Measurements from ENCODE around the gene SPTLC1. TPM values are rescaled to one million over a fixed set of nuclear protein-coding genes. Genes with fewer than 3 reads are reported as not detected.

The SPTLC1 gene
- total and polyA plus RNA-seq, 2 of the 8 experiments (the other 6 are each of a cell fraction or from before 2014, with no cell fraction given): 34.2 to 62.1 TPM

DNA sequence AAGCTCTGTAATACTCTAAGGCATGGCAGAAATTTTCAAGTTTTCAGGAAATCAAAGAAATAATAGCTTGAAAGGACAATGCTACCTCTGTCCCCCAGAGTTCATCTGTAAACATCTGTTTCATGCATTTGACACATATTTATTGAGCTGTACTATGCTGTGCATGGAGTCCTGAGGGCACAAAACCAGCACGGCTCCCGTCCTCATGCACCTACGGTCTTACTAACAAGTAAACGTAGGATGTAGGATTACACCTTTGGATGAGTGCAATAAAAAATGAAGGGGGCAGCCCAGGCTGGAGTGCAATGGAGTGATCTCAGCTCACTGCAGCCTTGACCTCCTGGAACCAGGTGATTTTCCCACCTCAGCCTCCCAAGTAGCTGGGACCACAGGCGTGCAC is 81.9 kb downstream of the SPTLC1 start:
- CTCF ChIA-PET (ENCODE audit: partially characterized antibody): interaction anchor here (1.6 kb wide), 1 partner anchor 275 kb away, joined by 6 read pairs; no protein-coding TSS in a partner anchor
- TF ChIP-seq BRCA1 (IDR thresholded peaks at IDR 0.05; ENCODE audit: low read depth, low read length): no peak
- no peak for TF ChIP-seq EP300 (IDR thresholded peaks at IDR 0.05; ENCODE audit: borderline replicate concordance in 1 of 2, low read depth in 2 of 2, low read length in 2 of 2)
- TF ChIP-seq, protein P1, sequence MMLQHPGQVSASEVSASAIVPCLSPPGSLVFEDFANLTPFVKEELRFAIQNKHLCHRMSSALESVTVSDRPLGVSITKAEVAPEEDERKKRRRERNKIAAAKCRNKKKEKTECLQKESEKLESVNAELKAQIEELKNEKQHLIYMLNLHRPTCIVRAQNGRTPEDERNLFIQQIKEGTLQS (IDR thresholded peaks at IDR 0.05; ENCODE audit: insufficient read depth, low read depth, low read length): no peak
- no peak for TF ChIP-seq CHD2 (IDR thresholded peaks at IDR 0.05; ENCODE audit: low read length)
- no peak for TF ChIP-seq SIX5 (IDR thresholded peaks at IDR 0.05; ENCODE audit: low read depth, low read length)
- no peak for TF ChIP-seq CTBP2 (IDR thresholded peaks at IDR 0.05; ENCODE audit: borderline replicate concordance, insufficient read depth, insufficient read length, low read length)
- TF ChIP-seq SP1 (IDR thresholded peaks at IDR 0.05; ENCODE audit: low read depth, low read length): no peak
- no peak for TF ChIP-seq GABPA (IDR thresholded peaks at IDR 0.05; ENCODE audit: borderline replicate concordance, insufficient read depth, low read length)
- no peak for TF ChIP-seq HDAC2 (IDR thresholded peaks at IDR 0.05; ENCODE audit: borderline replicate concordance in 1 of 2, low read depth in 2 of 2, low read length in 2 of 2)
- TF ChIP-seq FOSL1 (IDR thresholded peaks at IDR 0.05; ENCODE audit: insufficient read depth, low read depth, low read length): no peak
- TF ChIP-seq TAF7 (optimal IDR thresholded peaks at IDR 0.05; ENCODE audit: borderline replicate concordance, low read depth, low read length): no peak
- no peak for TF ChIP-seq ASH2L (IDR thresholded peaks at IDR 0.05; ENCODE audit: low read length)
- TF ChIP-seq TCF12 (IDR thresholded peaks at IDR 0.05; ENCODE audit: low read depth, low read length): no peak

More for the DNA sequence above, 81.9 kb downstream of the SPTLC1 start:
- Histone ChIP-seq H3K4me1 (replicated peaks in 1 of 4; ENCODE audit: control insufficient read depth in 3 of 4, insufficient read depth in 4 of 4, low read length in 3 of 4) (no peaks in the 10 kb centered on the region), H3K9me3 (ENCODE audit: insufficient read depth in 2 of 2, low read depth in 1 of 2, low read length in 1 of 2) (no peaks in the 10 kb centered on the region), H2BK15ac (ENCODE audit: low read length) (no peak overlapping the region), H3K18ac (ENCODE audit: extremely low read depth, low read length) (no peak overlapping the region), H2BK20ac (ENCODE audit: low read length) (no peak overlapping the region), H3K14ac (ENCODE audit: insufficient read length) (no peak overlapping the region), H2BK5ac (ENCODE audit: low read depth, low read length) (no peak overlapping the region), H3K36me3 (ENCODE audit: control insufficient read depth in 2 of 4, insufficient read depth in 4 of 4, low read length in 3 of 4) (peaks cover 5 to 42% (median 20%) of the 10 kb centered on the region in 4 experiments; a peak in 6 of 8 replicates), H4K8ac (ENCODE audit: extremely low read depth, insufficient read depth, low read length) (no peak overlapping the region), H2BK12ac (ENCODE audit: low read depth, low read length) (no peak overlapping the region), H2BK120ac (replicated peaks; ENCODE audit: low read depth, low read length) (no peak overlapping the region), H3K4me3 (ENCODE audit: extremely low read depth in 1 of 4, insufficient read depth in 2 of 4, low read depth in 3 of 4, low read length in 4 of 4) (no peak overlapping the region), H3K9ac (replicated peaks in 1 of 4; ENCODE audit: extremely low read depth in 1 of 4, low read depth in 3 of 4, low read length in 3 of 4) (no peak overlapping the region), H3K79me1 (ENCODE audit: low read depth, low read length) (no peaks in the 10 kb centered on the region), H3K23ac (ENCODE audit: insufficient read length) (no peak overlapping the region), H3K23me2 (ENCODE audit: low read depth, low read length) (no peaks in the 10 kb centered on the region), H4K20me1 (replicated peaks in 1 of 2; ENCODE audit: control insufficient read depth in 1 of 2, insufficient read depth in 2 of 2, low read length in 2 of 2) (peaks cover 0 to 5% of the 10 kb centered on the region in 2 experiments), H4K5ac (ENCODE audit: insufficient read length, low read depth, low read length) (no peak overlapping the region), H2AK5ac (ENCODE audit: low read depth, low read length) (no peak overlapping the region), H4K91ac (replicated peaks; ENCODE audit: insufficient read length, low read length) (no peak overlapping the region), H3K27ac (ENCODE audit: low read depth, low read length) (no peak overlapping the region), H3K27me3 (replicated peaks in 1 of 4; ENCODE audit: control insufficient read depth in 3 of 4, extremely low read depth in 1 of 4, insufficient read depth in 3 of 4, low read length in 3 of 4) (no peaks in the 10 kb centered on the region), H3K4me2 (ENCODE audit: insufficient read depth in 1 of 2, low read depth in 2 of 2, low read length in 2 of 2) (no peak overlapping the region), H3K56ac (replicated peaks; ENCODE audit: insufficient read length, low read depth, low read length) (no peak overlapping the region), H3K4ac (replicated peaks; ENCODE audit: insufficient read length, low read depth, low read length) (no peak overlapping the region), H2AFZ (ENCODE audit: low read length) (no peak overlapping the region), H3K79me2 (ENCODE audit: control insufficient read depth in 1 of 2, insufficient read depth in 2 of 2, low read length in 2 of 2) (no peaks in the 10 kb centered on the region)
- FAIRE-seq: no peak
- WGBS, 2 experiments (ENCODE audit: extremely low coverage in 1 of 2, insufficient coverage in 1 of 2, insufficient read length in 1 of 2, insufficient replicate concordance in 2 of 2, low coverage in 1 of 2, low lambda C conversion rate in 2 of 2, missing lambda C conversion rate in 1 of 2): 92% methylated on average over 5 of the region's 5 CpGs; no CpG with 5 or more reads in 1 of the 2 experiments
- POLR2A ChIA-PET (ENCODE audit: partially characterized antibody): no interaction called here
- no peak for DNase-seq (ENCODE audit: low read depth in 1 of 2, low spot score in 2 of 2)
